SKM-1 (cell line): ENCODE measurements around the gene MTF2.
"Not testable (repeated sequence)": the region's sequence is repeated elsewhere in the genome, so short reads cannot be mapped to it uniquely, and the experiment has no call there.

Source experiments
- DNase-seq: peaks from one replicate; lab custom pipeline; 2025; ENCODE audit not compliant: unreplicated experiment; lab: John Stamatoyannopoulos, UW

Gene MTF2

DNA sequence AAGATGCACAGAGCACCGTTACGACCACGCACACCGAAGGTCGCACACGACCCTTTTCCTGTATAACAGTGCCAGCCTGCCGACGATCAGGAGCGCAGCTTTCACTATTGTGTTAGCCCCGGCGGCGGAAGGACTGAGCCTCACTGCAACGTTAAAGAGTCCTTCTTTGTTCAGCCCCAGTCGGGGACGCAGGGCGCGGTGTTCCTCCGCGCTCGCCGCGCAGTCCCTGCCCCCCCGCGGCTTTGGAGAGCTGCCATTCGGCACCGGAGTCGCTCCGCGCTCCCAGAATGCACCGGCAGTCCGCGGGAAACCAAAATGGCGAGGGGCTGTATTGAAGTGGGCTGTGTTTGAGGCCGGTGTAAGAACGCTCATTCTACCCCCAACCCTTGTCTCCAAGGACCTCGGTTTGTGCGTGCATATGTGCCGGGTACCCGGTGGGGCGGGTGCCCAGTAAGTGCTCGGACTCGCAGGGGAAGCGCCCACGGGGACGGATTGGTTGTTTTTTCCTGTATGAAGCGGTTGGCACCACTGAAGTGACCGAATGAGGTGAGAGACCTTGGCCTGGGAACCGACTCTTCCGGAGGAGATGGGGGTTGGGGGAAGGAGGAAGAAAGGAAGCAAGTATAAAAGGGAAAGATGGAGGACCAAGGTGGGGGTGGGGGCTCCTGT, at the start of gene MTF2:
Gene MTF2 (plus strand): TSS at position 298 of the 669 bp plus-strand sequence. CDS start 244 bp downstream, at position 542.
- DNase-seq = peak; percentile 87

DNA sequence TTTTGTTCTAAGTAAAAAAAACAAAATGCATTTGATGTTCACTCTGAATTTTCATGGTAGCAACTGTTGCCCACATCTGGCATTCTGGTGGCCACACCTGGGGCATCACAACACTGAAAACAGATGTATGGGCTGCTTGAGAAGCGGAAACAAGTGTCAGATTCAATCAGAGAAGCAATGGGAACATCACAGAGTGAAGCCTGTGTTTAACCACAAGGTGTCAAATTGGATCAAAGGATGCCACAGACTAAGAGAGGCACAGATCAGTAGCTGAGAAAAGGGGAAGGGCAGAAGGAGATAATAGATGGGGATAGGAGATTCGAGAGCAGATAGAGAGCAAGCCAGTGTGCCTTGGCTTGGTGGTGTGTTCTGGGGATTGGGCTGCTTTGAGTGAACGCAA, 49.8 kb upstream of the MTF2 start:
- no peak for DNase-seq

DNA sequence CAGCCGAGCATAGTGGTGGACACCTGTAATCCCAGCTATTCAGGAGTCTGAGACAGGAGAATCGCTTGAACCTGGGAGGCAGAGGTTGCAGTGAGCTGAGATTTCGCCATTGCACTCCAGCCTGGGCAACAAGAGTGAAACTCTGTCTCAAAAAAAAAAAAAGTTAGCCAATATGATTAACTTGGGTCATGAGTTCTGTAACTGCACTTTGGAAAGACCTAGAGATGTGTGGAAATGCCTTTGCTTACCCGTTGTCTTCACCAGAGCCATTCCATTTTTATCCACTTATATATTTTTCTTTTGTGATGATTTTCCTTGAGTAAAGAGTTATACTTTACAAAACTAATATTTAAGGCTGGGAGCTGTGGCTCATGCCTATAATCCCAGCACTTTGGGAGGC, 48.9 kb upstream of the MTF2 start:
- DNase-seq = not testable (repeated sequence)

DNA sequence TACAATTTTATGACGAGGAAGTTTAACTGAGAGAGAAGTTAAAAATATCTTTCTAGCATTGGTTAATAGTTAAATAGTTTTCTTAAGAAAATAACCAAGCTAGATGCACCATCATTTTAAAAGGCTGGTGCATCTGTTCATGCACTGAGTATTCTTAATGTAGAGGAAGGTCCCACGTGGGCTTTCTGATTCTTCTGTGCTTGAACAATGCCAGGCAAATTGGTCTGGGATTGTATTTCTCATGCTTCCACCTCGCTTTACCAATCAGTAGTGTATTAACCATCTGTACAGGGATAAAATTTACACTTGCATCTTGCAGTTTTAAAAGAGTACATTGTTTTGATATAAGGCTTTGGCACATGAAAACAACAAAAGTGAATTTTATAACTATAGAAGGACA, 47.4 kb upstream of the MTF2 start:
- no peak for DNase-seq

DNA sequence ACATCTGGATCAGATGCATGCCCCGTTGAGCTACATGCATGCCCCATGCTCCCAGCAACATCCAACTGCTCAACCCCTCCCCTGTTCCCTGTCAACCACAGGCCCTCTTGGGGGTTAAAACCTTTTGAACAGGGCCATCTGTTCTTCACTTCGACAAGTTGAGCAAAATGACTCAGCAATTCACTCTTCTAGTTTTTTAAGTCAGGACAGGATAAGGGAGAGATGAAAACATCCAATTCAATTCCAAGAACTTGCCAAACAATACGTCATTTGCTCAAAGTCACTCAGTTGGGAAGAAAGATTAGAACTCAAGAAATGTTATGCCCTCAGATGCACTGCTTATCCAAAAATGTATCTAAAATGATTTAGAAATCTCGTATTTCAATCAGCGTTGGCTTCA, 46.1 kb upstream of the MTF2 start:
- no peak for DNase-seq

DNA sequence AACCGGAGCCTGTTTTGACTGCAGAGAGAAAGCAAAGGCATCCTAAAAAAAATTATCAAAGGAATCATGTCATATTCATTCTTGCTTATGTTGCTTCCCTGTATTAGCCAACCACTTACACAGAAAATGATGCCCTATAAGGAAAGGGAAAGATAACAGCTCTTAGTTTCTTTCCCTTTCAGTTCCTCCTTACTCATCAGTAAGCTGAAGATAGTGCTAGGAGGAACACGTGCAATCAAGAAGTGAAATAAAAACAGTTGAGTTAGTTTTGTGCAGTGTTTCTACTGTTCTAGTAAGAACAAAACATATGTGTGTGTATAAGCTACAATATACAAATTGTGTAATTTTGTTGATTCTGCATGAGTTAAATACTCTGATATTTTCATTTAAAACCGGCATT, 45.3 kb upstream of the MTF2 start:
- DNase-seq = peak; percentile 31

DNA sequence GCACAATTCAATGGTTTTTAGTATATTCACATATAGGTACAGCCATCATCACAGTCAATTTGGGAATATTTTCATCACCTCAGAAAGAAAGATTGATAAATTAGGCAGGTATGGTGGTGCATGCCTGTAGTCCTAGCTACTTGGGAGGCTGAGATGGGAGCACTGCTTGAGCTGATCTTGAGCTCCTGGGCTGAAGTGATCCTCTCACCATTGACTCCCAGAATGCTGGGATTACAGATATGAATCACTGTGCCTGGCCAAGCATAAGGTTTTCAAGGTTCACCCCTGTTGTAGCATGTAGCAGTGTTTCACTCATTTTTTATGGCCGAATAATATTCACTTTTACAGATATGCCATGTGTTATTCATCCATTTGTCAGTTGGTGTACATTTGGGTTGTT, 44.7 kb upstream of the MTF2 start:
- DNase-seq = no peak

DNA sequence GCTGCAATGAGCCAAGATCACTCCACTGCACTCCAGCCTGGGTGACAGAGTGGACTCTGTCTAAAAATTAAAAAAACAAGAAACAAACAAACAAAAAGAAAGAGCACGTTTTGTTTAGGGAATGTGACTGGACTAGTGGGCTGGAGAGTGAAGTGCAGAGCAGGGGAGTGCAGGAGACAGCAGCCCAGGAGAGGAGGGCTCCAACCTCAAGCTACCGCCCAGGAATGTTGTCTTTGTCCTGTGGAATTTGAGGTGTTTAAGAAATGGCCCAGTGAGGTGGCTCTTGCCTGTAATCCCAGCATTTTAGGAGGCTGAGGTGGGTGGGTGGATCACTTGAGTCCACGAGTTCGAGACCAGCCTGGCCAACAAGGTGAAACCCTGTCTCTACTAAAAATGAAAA, 42.4 kb upstream of the MTF2 start:
- DNase-seq = no peak

DNA sequence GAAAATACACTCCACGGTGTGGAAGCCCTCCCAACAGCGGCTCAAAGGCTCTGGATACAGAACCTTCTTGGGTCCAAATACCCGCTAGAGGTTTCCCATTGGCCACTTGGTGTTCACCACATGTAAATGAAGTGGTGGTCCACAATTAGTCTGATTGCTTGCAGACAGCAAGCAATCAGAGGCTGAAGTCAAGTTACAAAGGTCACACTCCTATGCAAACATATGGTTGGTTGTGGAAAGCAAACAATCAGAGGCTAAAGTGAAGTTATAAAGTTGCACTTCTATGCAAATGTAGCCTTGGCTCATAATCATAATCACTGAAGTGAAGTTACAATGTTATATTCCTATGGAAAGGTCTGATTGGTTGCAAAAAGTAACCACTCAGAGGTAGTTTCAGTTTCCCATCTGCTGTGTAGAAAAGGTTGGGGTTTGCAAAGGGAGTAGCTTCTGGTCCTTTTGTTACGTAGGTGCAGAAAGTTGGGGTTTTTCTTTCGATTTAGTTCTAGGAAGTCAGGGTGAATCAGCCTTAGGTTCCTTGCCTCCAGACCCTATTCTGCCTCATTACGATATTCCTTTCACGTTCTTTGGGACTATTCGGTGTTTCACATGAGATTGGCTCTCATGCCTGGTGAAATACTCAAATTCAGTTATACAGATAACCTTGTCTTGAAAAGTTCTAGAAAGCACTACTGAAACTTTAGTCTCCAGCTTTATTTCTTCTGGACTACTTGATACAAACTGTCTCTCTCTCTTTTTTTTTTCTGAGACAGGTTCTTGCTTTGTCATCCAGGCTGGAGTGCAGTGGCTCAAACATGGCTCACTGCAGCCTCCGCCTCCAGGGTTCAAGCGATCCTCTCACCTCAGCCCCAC, 36.7 kb upstream of the MTF2 start:
- DNase-seq = no peak

DNA sequence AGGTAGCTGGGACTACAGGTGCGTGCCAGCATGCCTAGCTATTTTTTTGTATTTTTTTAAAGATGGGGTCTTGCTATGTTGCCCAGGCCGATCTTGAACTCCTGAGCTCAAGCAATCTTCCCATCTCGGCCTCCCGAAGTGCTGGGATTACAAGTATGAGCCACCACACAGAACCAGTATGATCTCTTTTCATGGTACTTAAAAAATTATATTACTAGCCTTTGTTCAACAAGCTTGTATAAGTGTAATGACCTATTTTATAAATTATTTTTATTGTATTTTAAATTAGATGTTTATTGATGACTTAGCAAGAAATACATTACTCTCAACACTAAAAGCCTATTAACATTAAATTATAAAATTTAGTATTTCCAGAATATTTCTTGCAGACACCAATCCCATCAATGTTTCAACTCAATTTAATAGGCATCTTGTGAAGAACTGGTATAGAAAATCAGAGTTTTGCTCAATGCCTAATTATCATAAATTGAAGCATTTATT, 36.0 kb upstream of the MTF2 start:
- DNase-seq = no peak

DNA sequence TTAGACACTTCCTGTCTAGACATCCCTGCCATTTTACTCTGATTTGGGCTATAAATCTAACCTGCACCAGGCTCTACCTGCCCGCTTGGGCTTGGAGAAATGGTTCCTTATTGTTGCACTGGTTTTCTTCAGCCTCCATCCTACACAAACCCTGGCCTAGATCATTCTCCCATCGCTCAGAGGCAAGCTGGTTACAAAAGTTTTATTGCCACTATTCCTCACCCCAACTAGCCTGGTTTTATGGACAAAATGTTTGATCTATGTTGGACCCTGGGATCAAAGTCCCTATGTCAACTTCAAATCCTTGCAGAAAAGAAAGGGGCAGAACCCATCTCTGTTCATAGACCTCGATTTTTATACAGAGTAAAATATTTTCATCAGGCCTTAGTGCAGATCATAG, 31.5 kb upstream of the MTF2 start:
- no peak for DNase-seq

DNA sequence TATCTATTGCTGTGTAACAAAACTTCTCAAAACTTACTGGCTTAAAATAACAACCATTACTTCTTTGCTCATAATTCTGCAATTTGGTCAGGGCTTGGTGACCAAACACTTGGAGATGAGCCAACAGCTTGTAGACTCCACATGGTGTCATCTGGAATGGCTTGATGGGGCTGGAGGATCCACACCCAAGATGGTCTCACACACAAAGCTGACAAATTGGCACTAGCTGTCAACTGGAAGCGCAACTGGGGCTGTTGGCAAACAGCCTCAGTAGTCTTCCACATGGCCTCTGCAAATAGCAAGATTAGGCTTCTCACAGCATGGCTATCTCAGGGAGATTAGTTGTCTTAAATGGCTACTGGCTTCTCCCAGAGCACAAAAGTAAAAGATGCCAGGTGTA, 27.1 kb upstream of the MTF2 start:
- no peak for DNase-seq

DNA sequence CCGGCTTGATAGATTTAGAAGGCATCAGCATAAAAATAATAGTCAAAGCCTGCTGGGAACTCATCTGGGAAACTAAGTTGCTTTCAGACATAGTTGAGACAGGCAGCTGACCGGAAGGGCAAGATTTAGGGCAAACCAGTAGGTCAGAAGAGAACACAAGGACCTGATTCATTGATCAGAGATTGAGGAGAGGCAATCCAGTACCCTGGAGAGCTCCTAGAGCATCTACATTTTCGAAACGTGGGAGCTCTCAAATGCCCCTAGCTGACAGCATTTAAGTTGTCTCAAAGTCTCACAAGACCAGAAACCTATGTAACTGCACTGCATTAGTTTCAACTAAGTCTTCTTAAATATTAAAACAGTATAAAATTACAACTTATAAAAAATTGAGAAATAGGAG, 22.9 kb upstream of the MTF2 start:
- no peak for DNase-seq

DNA sequence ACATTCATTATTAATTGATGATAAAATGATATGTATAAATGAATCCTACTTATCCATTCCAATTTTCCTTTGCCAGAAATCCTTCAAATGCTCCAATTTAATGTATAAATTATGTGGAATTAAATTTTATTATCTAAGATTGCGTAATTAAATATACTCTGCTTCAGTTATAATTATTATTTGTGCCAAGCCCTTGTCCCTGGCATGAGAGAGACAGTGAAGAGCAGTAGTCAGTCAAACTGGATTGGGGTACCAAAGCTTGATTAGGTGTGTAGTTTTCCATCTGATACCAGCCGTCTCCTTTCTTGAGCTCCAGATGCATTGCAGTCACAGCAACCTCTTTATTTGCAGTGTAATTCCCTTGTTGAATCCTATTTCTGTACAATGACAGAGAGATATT, 22.4 kb upstream of the MTF2 start:
- DNase-seq = no peak

DNA sequence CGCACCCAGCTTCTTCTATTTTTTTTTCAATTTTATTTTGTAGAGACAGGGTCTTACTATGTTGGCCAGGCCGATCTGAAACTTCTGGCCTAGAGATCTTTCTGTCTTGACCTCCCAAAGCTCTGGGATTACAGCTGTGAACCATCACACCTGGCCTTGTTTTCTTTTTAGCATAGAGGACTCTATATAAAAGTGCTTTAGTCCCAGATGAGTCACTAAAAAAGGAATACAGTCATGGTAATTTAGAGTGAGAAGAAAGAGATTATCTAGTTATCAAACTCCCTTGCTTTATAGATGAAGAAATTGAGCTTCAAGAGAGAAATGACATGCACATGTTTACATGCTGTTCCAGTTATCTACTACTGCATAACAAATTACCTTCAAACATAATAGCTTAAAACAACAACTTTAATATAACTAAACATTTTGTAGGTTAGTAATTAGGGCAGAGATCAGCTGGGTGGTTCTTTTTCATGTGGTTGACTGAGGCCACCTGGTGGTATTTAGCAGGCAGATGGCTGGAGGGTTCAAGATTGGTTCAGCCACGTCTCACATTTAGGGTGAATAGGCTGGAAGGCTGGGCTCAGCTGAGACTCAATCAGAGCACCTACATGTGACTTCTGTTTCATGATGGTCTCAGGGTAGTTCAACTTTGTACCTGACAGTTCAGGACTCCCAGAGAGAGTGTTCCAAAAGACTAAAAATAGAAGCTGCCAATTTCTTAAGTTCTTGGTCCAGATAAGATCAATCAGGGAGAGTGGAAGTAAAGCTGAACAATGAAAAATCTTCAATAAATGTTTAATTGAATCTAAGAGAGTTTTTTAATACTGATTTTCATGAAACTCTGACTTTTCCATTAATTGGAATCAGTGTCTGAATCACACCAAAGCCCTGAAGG, 16.9 kb upstream of the MTF2 start:
- DNase-seq = no peak

DNA sequence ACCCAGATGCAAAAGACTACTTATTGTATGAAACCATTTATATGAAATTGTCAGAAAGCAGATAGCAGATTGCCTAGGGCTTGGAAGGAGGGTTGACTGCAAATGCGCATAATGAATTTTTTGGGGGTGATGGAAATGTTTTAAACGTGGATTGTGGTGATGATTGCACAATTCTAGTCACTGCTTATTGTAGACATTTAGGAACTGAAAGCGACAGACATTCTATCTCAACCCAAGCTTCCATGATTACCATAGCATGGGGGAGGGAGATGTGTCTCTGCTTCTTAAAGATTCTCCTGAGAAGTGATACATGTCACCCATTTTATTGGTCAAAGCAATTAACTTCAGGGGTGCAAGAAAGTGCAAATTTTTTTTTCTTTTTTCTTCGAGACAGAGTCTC, 2.8 kb upstream of the MTF2 start:
- no peak for DNase-seq

DNA sequence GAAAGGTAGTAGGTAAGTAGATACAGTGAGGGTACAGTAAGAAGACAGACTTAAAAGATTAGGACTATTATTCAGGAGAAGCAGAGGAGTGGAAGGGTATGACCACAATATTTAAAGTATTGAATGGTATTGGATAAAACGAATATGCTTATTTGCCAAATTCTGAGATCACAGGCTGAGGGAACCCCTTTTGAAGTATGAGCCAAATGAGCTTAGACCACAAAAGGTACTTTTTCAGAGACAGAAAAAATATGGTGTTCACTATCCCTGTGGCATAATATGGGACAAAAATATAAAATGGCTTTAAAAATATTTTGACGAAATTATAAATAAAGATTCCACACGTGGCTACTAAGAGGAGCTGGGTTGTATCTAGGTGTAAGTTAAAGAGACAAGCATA, 880 bp upstream of the MTF2 start:
- no peak for DNase-seq

DNA sequence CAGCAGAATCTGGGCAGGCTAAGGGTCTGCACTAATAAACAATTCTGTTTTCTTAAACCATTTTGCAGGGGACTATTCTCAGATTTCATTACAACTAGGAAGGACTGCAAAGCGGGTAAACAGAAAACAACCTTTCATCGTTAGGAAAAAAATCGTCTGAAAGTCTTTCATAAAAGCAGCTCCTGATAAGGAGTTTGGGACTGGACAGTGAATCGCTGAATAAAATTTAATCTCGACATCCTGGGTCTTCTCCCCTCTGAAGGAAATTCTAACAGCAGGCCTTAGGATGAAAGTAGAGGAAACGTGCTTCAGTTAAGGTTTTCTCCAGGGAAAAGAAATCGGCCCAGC, 471 bp upstream of the MTF2 start:
- no peak for DNase-seq

DNA sequence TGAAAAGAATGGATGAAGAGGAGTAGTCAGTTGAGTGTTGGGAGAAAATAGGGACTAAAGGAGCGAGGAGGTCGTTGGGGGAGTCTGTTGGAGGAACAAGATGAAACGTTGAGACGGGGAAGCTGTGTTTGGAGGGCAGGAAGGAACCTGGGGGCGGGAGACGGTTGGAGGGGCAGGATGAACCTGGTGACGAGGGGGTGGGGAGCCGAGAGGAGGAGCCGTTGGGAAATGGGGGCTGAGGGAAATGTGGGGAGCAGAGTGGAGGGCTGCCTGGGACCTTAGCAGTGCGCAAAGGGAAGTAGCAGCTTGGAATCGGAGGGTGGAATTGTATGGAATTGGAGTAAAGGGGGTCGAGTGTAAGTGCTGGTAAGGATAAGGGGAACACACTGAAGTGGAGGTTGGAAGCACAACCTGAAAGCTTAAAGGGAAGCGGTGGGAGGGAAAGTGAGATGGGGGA, 630 bp downstream of the MTF2 start:
- DNase-seq = no peak

DNA sequence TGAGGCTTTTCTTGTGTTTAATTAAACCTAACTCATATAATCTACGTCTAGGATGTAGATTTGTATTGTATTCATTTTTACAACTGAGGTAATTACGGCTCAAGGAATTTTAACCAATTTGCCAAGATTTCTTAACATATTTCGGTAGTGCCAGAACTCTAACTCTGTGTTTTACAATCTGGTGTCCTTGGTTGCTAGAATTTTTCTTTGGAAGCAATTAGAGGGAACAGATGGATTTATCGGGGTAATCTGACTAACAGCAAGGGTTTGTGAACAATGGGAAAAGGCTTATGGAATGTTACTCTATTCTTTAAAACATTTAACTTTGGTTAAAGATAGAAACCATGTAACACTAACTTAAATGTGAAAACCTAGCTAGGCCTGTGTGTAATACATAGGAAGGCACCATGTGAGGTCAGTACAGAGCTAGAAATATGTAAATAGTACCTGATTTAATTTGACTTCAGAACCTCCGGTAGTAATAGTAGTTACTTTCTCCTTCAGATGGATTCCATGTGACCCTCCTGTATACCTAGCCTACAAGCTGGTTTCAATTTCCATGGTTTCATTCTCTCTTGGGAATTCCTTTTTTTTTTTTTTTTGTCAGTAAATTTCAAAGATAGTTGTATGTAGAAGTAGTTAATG, 1.2 kb downstream of the MTF2 start:
- DNase-seq = peak; percentile 34

DNA sequence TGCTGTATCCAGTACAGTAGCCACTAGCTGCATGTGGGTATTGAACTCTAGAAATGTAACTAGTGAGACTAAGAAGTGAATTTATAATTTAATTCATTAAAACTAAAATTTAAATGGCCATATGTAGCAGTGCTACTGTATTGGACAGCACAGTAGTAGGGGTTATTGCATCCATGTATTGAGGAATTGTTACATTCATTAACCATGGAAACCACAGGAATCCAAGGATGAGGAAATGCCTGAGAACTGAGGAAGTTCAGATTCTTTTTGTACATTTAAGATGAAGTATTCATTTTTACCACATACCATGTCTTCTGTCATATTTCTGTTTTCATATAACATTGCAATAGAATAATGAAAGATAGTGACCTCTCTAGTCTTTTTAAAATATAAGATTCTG, 2.6 kb downstream of the MTF2 start:
- peak; percentile 52 for DNase-seq
